ENCODE measurements around the gene PDLIM3. TPM values are rescaled to one million over a fixed set of nuclear protein-coding genes. Genes with fewer than 3 reads are reported as not detected.

Gene PDLIM3
- total RNA-seq, 1 donor: 15.1 TPM

DNA sequence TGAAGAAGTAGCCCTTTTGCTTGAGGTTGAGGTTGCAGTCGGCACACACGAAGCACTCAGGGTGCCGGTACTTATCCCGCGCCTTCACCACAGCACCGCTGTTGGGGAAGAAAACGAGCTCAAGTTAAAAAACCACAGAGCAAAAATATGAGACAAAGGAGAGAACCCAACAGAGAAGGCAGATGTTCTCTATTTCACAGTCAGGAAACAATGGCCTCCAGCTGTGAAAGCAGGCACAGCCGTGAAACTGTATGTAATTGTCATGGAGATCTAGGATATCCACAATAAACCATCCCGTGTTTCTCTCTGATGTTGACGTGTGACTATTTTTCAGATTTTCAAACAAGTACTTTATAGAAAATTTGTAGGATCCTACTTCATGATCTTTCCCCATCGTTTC is 32.9 kb downstream of the PDLIM3 start:
- TF ChIP-seq, protein P1, sequence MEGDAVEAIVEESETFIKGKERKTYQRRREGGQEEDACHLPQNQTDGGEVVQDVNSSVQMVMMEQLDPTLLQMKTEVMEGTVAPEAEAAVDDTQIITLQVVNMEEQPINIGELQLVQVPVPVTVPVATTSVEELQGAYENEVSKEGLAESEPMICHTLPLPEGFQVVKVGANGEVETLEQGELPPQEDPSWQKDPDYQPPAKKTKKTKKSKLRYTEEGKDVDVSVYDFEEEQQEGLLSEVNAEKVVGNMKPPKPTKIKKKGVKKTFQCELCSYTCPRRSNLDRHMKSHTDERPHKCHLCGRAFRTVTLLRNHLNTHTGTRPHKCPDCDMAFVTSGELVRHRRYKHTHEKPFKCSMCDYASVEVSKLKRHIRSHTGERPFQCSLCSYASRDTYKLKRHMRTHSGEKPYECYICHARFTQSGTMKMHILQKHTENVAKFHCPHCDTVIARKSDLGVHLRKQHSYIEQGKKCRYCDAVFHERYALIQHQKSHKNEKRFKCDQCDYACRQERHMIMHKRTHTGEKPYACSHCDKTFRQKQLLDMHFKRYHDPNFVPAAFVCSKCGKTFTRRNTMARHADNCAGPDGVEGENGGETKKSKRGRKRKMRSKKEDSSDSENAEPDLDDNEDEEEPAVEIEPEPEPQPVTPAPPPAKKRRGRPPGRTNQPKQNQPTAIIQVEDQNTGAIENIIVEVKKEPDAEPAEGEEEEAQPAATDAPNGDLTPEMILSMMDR (IDR thresholded peaks at IDR 0.05; ENCODE audit: insufficient read depth, low read depth, low read length): no peak
- no peak for DNase-seq (ENCODE audit: low read depth)
- H3K4me3 ChIP-seq (ENCODE audit: low read depth, low read length): no peak overlapping the region

DNA sequence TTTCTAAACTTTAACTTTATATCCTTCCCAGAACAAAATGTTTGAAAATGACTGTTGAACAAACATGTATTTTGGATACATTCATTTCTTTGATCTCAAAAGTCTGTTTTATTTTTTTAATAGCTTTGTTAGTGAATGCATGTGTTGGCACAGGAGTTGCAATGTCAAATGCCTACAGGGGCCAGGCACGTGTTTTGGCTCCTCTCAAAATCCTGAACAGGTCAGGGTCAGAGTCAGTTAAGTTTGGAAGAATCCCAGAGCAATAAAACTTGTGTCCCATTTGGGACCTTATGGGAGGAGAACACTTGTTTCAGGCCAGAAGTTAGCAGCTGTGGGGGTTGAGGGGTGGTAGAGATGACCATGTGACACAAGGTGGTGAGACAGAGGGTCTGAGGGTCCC is 34.7 kb downstream of the PDLIM3 start:
- TF ChIP-seq, protein P1 (IDR thresholded peaks at IDR 0.05; ENCODE audit: insufficient read depth, low read depth, low read length): no peak
- DNase-seq (ENCODE audit: low read depth): no peak
- H3K4me3 ChIP-seq (ENCODE audit: low read depth, low read length): no peak overlapping the region

DNA sequence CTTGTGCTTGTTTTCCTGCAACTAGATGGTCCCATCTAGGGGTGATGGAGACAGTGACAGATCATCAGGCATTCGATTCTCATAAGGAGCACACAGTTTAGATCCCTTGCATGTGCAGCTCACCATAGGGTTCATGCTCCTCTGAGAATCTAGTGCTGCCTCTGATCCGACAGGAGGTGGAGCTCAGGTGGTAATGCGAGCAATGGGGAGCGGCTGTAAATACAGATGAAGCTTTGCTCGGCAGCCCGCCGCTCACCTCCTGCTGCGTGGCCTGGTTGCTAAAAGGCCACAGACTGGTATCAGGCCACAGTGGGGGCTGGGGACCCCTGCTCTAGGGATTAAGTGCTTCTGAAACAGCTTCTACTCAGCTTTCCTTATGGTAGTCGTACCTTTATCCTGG is 35.3 kb downstream of the PDLIM3 start:
- TF ChIP-seq, protein P1 (IDR thresholded peaks at IDR 0.05; ENCODE audit: insufficient read depth, low read depth, low read length): no peak
- H3K4me3 ChIP-seq (ENCODE audit: low read depth, low read length): no peak overlapping the region
- DNase-seq (ENCODE audit: low read depth): no peak

DNA sequence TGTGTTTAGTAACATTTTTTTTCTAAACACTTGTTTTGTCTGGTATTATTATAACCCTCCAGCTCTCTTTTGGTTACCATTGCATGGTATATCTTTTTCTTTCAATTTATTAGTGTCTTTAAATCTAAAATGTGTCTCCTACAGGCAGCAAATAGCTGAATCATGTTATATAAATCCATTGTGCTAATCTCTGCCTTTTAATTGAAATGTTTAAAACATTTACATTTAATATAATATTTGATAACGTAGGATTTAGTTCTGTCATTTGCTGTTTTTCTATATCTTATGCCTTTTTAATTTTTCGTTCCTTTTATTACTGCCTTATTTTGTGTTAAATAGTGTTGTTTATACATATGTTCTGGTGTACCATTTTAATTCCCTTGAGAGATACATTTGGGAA is 46.7 kb downstream of the PDLIM3 start:
- no peak for DNase-seq (ENCODE audit: low read depth)
- H3K4me3 ChIP-seq (ENCODE audit: low read depth, low read length): no peak overlapping the region
- TF ChIP-seq, protein P1 (IDR thresholded peaks at IDR 0.05; ENCODE audit: insufficient read depth, low read depth, low read length): no peak

DNA sequence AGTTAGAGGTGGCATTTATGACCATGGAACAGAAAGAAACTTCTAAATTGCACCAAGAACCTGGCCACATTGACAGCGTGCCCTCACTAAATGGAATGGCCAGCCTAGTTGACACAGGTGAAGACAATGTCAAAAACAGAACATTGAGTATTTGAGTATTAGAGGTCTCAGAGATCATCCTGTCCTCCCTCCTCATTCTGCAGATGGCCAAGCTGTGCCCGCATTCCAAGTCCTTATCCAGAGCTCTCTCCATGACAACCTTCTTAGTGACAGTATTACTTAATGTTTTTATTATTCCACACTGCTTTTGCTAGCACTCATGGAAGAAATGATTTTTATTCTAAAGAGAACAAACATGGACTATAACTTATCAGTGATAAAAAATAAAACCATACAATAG is 53.9 kb downstream of the PDLIM3 start:
- DNase-seq (ENCODE audit: low read depth): no peak
- TF ChIP-seq, protein P1 (IDR thresholded peaks at IDR 0.05; ENCODE audit: insufficient read depth, low read depth, low read length): no peak
- H3K4me3 ChIP-seq (ENCODE audit: low read depth, low read length): no peak overlapping the region

DNA sequence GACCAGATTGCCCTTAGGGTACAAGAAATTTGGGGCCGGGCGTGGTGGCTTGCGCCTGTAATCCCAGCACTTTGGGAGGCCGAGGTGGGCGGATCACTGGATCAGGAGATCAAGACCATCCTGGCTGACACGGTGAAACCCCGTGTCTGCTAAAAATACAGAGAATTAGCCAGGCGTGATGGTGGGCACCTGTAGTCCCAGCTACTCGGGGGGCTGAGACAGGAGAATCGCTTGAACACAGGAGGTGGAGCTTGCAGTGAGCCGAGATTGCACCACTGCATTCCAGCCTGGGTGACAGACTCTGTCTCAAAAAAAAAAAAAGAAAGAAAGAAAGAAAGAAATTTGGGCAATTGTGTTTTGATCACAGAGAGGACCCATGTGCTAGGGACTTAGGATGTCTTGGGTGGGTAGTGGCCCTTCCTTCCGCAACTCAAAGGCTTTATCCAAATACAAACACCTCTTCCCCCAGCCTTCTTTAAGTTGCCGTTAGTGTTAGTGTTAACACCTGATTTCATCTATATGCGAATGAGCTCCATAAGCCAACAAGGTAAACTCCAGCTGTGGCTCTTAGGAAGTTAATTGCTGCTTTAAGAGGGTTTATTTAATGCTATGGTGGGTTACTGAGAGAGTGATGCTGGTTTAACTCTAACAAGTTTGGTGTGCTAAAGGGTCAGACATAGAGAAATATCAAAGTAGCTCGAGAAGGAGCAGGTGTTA is 55.1 kb downstream of the PDLIM3 start:
- DNase-seq (ENCODE audit: low read depth): no peak
- TF ChIP-seq, protein P1 (IDR thresholded peaks at IDR 0.05; ENCODE audit: insufficient read depth, low read depth, low read length): no peak
- no peak overlapping the region for H3K4me3 ChIP-seq (ENCODE audit: low read depth, low read length)

DNA sequence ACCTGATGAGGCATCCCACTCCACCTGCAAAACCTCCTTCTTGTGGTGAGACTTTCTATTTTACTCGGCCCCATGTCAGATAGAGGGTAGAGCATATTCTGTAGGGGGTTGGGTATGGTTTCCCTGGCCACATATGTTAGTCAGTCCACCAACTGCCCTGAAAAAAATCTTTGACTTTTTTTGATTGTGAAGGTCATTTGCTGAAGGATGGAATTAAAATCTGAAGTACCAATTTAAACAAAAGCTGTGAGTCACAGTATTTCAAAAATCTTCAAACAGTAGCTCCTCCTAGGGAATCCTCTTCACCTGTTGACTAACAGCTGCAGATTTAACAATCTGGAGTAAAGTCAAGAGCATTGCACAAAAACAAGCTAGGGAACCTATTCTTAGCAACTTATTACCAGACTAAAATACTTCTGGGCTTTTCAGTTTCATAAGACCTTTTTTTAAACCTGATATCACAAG is 55.8 kb downstream of the PDLIM3 start:
- TF ChIP-seq, protein P1 (IDR thresholded peaks at IDR 0.05; ENCODE audit: insufficient read depth, low read depth, low read length): no peak
- DNase-seq (ENCODE audit: low read depth): no peak
- H3K4me3 ChIP-seq (ENCODE audit: low read depth, low read length): no peak overlapping the region

Measured in fibroblast of villous mesenchyme (primary cell).